HG03095 (cell line): ENCODE data around the gene KCNQ1.

Source experiments
- ATAC-seq: cut with Tn5 transposase; IDR thresholded peaks from one replicate; pipeline ENCODE4 v1.9.1; 2021; ENCODE audit warnings: moderate library complexity; ENCODE audit not compliant: unreplicated experiment

Gene KCNQ1

DNA sequence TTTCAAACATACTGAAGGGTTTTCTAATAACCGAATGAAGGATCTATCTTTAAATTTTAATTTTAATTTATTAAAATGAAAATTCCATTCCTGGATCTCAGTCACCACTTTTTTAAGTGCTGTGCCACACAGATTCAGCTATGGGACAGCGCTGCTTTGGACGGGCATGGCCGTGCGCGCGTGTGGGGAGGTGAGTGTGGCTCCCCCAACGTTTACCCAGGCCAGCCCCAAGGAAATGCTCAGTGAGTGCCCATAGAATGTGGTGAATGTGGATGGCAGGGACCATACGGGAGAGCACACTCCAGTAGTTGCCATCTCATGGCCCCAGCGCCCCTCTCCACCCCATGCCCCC, 343.0 kb downstream of the KCNQ1 start:
- no peak for ATAC-seq

DNA sequence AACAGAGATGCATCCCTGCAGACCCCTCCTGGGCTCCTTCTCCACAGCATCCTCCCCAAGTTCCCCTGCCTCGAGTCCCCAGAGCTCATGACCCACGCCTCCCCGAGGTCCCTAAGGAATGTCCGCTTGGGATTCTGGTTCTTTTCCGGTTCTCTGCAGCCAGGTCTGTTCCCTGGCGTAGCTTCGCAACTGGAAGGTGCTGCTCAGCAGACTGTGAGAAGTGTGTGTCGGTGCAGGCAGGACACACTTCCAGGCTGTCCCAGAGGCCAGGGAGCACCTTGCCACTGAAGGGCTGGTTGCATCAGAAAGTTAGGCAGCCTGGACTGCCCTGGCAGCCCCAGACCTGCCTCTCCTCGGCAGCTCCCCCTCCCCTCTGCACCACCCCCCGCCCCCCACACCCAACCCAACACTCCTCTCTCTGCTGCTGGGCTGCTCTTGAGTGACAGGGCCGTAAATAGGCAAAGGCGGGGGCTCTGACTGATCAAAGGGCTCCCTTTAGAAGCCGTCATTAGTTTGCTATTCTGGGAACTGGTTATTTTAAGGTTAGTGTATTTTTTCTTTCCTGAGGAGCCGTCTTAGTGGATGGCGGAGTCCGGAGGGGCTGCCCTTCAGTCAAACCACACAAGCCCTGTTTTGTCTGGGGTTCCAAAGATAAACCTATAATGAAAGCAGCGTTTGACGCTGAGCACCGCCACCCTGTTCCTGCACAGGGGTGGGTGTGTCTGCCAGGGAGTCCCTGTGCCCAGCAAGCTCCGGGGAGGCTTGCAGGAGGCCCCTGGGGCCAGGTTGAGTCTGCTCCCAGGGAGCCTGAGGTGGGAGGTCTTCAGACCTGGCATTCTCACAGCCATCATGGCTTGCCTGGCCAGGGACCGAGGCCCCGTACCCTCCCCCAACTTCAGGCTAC, 343.6 kb downstream of the KCNQ1 start:
- no peak for ATAC-seq

DNA sequence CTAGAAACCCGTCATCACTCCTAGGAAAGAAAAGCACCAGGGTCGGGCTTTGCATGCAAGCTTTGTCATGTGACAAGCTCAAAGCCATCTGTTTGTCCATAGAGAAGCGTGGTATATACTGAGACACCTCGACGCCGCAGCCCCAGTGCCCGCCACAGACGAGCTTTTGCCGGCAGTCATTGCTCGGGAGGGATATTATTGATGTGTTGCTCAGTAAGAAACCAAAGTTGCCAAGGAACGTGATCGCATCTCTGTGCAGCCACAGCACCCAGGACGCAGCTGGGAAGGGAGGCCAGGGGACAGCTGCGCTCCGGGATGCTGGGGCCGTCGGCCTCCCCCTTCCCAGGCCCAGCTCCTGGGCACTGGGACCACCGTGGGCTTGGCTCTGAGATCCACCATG, 344.5 kb downstream of the KCNQ1 start:
- no peak for ATAC-seq

DNA sequence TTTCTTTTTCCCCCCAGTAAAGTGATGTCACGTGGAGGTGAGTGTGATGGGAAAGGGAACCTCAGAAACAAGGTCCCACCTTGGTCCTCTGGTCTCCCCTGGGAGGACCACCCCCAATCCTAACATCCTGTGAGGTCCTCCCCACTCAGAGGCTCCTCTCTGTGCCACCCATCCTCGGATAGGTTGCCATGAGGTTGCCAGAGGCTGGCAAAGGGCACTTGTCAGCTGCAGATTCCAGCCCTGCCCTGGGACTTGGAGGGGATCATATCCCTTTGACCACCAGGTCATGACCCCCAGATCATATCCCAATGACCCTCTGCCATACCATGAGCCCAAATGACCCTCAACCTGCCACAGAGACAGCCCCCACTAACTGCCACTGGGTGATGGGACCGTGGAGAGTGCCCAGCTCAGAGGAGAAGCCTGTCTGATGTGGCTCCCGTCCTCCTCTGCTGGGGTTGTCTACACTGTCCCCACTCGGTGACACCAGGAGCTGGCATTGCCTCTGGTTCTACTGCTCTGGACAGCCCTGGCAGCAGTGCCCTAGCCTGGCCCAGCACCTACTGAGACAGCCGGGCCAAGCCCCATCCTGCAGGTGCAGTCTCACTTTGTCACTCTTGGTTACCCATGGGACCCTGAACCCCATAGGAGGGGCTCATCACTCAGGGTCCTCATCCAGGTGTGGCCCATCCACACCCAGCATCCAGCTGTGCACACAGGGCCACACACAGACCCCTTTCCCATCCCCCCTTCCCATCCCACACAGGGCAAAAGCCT, 345.2 kb downstream of the KCNQ1 start:
- ATAC-seq: no peak

DNA sequence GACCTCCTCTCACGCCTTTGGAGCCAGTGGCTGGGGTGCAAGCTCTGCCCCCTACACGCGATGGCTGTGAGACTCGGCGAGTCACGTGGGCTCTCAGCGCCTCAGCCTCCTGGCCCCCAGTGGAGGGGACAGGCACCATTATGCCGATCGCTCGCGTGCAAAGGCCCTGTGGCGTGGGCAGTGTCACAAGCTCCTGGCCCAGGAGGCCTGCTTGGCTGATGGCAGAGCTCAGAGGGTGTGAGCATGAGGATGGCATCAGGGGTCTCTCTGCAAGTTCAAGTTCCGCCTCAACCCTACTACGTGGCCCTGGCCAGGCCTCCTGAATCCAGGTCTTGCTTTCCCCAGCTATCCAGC, 345.7 kb downstream of the KCNQ1 start:
- ATAC-seq: no peak

DNA sequence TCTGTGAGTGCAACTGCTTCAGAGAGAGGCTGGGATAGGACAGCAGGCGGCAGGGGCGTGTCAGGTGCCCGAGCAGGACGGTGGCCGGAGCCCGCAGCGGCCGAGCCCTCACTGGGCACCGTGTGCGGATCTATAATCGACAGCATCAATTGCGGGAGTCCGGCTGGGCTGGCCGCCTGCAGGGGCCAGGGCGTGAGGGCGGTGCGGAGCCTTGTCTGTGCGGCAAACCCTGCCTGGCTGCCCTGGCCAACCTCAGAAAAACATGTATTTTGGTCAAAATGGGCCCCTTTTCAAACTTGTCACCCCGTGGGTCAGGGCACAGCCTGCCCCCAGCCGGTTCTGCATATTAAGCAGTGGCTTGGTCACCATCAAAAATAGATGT, 346.3 kb downstream of the KCNQ1 start:
- no peak for ATAC-seq

DNA sequence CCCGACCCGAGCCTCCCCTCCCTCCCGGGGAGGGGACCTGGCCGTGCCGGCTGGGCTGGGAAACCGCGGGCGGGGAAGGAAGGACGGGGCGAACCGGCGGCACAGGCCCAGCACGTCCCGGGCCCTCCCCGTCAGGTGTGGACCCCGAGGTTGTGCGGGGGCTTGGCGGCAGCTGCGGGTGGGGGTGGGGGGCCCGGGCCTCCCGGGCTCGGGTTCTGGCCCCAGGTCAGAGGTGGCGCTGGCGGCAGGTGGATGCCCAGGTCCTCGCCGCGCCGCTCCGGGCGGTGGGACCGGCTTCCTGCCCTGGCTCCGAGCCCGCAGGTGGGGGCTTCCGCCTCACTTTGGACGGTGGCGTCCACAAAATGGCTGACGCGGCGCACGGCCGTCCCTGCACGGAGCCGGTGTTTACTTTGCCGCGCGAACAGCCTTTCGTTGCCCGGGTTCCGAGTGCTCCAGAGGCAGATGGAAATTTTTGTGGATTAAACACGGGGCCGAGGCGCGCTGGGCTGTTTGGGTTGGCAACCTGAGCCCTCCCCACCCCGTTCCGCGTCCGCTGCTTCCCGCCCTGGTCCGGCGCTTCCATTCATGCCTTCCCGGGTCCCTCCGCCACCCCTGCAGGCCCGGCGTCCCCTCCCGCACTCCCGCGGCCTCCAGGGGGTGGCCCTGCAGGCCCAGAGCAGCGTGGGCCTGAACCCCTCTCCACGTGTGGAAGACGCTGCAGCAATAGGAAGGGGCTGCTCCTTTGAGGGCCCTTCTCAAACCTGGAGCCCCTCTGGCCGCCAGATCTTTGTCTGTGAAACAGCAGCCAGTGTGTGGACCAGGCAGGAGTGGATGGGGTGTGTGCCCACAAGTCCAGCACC, 346.9 kb downstream of the KCNQ1 start:
- no peak for ATAC-seq

DNA sequence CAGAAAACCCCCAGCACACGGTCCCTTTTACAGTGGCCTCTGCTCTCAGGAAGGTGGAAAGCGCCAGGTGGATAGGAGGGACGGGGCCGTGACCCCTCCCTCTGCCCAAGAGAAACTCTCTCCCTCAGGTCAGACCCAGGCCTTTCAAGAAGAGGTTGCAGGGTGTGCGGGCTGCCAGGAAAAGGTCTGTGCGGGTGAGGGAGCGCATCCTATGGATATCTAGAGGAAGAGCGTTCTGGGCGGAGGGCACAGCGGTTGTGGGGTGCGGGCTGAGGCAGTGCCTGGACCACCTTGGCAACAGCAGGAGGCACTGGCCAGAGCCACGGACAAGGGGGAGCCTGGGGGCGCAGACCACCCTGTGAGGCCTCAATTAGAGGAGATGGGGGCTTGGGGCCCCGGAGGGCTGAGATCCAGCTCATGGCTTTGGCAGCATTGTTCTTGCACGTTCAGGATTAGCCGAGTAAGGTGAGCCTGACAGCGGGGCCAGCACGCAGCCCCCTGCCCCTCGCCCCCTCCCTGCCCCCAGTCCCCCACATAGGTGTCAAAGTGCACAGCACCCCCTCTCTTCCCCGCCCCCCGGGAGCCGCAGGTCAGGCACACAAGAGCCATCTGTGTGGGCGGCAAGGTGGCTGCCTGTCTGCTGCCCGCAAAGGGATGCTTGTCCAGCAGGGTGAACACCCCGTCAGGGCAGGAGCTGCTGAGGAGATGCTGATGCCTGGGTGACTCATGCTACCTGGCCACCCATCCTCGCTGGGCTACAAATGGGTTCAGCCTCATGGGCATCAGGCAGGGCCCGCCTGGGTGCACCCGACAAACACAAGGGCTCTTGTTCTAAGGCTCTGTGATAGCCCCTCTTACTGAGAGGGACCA, 347.8 kb downstream of the KCNQ1 start:
- no peak for ATAC-seq

DNA sequence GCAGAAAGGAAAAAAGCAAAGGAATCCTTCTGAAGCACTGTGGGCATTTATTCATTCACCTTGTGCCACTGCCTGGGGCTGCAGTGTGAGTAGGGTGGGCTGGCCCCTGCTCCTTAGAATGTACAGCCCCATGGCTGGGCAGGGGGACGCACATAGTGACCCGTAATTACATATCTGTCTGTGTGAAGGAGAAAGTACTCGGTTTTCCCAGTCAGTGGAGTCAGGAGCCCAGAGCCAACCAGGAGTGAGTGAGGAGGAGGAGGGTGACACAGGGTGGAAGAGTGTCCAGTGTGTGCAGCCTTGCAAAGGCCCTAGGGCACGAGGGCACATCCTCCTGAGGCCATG, 348.9 kb downstream of the KCNQ1 start:
- ATAC-seq: no peak

DNA sequence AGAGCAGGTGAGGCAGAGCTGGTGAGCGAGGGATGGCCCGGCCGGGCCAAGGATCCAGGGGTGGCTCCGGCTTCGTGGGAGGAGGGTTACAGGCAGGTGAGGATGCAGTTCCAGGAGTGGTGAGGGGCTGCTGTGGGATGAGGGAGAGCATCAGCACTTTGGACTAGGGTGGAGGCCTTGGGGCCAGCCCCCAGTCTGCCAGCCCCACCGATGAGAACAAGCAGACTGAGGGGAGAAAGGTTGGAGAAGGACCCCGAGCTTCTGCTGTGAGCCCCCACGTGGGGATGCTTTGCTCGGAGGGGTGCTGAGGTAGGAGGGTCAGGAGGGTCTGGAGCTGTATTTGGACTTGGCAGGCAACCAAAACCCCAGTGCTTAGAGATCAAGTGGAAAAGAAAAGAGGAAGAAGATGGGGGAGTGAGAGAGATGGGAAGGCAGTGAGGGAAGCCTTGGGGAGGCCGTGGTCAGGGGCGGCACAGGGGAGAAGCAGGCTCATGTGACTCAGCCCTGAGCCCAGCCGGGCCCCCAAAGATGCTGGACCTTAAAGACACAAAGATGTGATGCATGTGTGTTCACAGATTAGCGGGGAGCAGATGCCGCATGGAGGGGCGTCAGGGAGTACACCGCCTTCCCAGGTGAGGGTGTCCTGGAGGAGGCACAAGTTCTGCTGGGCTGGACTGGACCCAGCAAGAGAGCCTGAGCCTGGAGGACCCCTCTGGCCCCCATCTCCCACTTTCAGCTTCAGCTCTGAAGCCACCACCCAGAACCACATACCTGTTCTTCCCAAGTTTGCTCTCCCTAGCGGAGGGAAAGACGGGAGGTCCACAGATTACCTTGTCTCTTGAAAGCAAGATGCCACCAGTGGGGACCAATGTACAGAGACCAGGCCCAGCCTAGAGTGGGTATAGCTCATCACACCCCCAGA, 349.5 kb downstream of the KCNQ1 start:
- ATAC-seq: no peak

DNA sequence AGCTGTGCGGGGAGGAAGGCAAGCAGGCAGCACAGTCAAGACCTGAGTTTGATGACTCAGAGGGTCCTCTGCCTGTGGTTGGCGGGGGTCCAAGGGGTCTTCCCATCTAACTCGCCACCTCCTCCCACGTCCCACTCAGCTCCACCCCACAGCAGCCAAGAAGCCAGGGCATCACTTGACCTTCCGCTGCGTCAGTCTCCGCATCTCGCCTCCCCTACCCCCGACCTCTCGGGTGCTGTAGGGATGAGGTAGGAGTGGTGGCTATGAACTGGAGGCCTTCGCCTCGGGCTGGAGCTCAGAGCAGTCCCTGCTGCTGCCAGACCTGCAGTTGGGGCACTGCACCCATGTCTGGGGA, 350.1 kb downstream of the KCNQ1 start:
- ATAC-seq: no peak

DNA sequence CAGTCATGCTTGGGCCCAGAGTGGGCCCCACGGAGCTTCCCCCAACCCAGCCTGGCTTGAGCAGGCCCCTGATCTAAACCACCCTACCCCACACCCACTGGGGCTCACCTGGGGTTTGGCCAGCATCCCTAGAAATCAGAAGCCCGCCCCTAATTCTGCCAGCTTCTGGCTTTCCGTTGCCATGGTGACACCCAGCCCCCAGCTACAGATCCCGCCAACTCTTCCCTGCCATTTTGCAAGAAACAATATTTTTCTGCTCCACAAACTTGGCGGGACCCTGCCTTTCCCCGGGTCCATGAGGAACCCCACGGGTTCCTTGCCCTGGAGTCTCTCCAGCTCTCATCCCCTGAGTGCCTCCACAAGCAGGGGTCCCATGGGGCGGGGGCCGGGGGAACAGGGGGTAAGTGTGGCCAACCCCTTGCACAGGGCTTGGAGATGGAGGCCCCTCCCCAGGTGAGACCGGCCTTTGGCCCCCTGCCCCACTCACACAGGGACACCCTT, 350.7 kb downstream of the KCNQ1 start:
- no peak for ATAC-seq

DNA sequence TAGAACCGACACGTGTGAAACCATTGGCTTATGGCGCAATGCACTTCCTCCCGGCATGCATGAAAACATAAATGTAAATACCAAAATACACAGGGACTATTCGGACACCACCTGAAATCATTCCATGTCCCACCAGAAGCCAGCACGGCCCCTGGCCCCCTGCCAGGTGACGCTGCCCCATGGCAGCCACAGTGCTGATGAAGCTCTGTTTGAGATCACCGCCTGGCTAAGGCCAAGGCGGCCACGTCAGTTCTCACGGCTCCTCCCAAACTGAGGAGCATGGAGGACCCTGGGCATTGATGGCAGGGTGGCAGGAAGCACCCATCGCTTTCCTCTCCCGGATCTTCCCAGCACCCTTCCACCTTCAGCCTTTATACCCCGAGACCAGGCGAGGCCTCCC, 351.3 kb downstream of the KCNQ1 start:
- no peak for ATAC-seq

DNA sequence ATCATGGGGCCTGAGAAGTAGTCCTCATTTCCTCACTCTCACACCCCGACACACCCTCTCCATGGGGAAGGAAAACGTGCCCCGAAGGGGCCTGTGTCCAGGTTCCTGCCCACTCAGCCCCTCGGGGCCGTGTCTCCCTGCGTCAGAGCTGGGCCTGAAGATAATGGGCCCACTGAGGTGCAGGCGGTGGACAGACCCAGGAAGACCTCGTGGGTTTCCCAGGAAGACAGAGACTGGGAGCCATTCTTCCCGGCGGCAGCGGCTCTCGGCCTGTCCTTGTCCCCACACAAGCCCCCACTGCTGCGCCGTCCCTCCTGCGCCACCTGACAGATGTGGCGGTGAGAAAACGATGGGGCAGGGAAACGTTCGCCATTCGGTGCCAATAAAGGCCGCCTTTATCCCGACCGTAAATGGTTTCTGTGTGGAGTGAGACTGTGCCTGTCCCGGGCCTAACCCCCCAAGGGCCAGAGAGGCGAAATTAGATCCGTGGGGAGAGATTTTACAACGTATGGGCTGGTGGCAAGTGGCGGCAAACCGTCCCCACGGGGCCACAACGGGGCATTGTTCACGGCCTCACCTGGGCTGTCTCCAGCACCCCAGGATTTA, 351.8 kb downstream of the KCNQ1 start:
- no peak for ATAC-seq

DNA sequence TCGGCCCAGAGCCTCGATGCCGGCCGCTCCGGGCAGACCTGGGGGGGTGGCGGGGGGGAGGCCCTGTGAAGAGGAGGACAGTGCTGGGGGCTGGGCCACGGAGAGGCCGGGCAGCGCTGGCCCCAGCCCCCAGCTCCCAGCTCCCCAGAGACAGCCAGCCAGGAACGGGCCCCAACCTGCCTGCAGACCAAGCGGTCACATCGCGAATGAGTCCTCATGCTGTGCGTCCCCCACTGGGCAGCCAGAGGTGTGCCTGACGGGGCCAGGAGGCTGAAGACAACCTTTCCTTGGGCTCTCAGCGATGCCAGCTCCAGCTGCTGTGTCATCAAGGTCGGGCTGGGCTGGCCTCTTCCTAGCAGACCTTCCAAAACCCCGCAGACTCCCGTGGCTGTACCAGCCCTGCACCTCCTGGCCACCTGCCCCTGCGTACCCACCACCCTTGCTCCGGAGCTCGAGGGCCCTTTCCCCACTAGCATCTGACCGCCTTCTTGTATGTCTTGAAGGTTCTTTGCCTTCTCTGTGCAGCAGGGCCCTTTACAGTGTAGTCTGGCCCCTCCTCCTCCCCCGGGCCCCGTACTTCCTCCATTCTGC, 352.4 kb downstream of the KCNQ1 start:
- no peak for ATAC-seq

DNA sequence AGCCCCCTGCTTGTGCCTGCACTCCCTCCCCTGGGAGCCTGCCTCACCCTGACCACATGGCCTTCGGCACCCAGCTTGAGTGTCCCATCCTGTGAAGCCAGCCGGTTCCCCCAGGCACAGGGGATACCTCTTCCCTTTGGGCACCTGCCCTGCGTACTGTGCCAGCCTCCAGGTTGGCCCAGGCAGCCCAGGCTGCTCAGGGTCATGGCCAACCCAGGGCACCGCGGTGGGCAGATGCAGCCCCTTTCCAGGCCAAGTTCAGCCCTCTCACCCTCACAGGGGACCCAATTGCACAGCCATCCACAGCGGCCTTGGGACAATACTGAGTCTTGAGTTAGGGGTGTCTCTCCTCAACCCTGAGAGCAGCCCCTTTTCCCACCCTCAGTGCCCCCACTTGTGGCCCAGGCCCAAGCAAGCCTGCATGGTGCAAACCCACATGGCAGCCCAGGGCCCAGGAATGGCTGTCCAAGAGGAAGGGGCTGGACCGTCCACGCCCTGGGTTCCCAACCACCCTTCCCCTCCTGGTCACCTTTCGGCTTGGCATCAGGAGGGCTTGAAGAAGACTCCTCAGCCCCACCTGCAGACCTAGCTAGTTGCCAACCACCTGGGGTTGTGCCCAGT, 353.0 kb downstream of the KCNQ1 start:
- no peak for ATAC-seq

DNA sequence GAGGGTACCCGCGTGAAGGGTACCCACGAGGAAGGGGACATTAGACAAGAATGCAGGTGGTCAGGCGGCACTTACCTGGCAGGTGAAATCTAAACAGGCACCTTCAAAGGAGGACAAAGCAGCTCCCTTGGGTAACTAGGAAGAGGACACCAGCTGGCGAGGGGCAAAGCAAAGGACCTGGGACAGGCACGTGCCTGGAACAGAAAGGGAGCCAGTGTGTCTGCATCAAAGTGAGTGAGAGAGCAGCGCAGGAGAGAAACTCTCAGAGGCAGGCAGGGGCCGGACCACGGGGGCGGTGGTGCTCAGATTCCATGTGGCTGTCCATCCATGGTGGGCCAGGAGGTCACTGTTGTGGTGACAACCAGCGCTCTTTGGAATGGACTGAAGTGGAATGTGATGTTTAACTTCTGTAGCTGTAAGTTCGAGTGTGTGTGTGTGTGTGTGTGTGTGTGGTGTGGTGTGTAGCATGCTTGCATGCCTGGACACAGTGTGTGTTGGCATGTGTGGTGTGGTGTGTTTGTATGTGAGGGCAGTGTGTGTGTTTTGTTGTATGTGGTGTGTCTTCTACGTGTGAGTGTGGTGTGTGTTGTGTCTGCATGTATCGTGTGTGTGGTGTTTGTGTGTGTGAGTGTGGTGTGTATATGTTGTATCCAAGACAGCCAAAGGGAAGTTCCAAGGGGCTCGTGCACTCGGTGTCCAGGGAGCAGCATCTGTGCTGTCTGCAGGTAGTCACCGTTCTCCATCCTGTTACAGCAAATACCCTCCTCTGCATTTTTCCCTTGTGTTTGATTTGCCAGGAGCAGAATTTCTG, 354.3 kb downstream of the KCNQ1 start:
- ATAC-seq: no peak
